Lower leg skin (tissue), 4 donors: Measurements from ENCODE around the gene SYAP1. TPM values are rescaled to one million over a fixed set of nuclear protein-coding genes. Genes with fewer than 3 reads are reported as not detected.

ENCODE experiments used
- DNase-seq, 2 donors: peaks; one replicate each; pipeline ENCODE4 v3.0.0-alpha.2; 2019; ENCODE audit warnings: low spot score in 2 of 2
- H3K4me3 ChIP-seq: fragments of 200-600 bp; sonication (generic); 2 replicates; pipeline ENCODE4 v1.5.1; 2017; ENCODE audit warnings: mild to moderate bottlenecking, low read depth; ENCODE audit not compliant: poor library complexity, severe bottlenecking
- POLR2A ChIP-seq, 2 donors: fragments of 450-650 bp; IDR thresholded peaks; one replicate each; pipeline ENCODE4 v1.6.1; 2016 to 2017; ENCODE audit warnings: antibody characterized with exemption in 2 of 2, mild to moderate bottlenecking in 1 of 2, moderate library complexity in 1 of 2
- WGBS, 2 donors: methylation state at CpG; one replicate each; pipeline ENCODE4 v1.1.5; 2018; 5-methylcytosine and 5-hydroxymethylcytosine counted together
- intact Hi-C: fragments of 100-400 bp; cut with DNase I; formaldehyde crosslinking; loops from one replicate; pipeline ENCODE4 v1.15.0; 2023; ENCODE audit warnings: low total_unique reads
- total RNA-seq, 4 donors: library from RNA; depleted of rRNA; stranded (reverse); fragments of >200 nt; gene quantifications; one replicate each; pipeline ENCODE4 v1.1.0, GENCODE V29; 2016
- TF ChIP-seq, protein P1 (sequence below), 3 donors: fragments of 450-650 bp; IDR thresholded peaks; one replicate each; pipeline ENCODE4 v1.5.1; 2016; ENCODE audit warnings: antibody characterized with exemption in 3 of 3, mild to moderate bottlenecking in 3 of 3, moderate library complexity in 2 of 3

The SYAP1 gene
- total RNA-seq, 4 donors from 2014 or later: 16.1 to 18.5 (median 16.6) TPM

DNA sequence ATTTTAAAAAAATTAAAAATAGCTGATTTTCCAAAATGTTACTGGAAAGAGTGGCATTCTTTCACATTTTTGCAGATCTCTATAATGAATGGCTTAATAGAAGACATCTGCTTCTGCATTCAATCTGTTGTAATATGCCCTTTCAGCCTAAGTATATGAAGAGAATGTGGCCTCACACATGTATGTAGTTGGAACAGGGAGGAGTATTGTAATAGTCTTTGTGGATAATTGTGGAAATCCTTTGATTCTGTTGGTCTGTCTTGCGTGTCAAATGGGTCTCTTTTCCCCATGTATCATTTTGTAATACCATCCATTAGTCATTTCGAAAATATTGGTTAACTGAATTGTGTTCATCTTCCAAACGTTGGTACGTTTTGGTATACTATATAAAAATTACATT lies 78.4 kb downstream of the SYAP1 start:
- intact Hi-C loops: no loop called here
- TF ChIP-seq POLR2A (IDR thresholded peaks at IDR 0.05): no peak
- TF ChIP-seq, protein P1, sequence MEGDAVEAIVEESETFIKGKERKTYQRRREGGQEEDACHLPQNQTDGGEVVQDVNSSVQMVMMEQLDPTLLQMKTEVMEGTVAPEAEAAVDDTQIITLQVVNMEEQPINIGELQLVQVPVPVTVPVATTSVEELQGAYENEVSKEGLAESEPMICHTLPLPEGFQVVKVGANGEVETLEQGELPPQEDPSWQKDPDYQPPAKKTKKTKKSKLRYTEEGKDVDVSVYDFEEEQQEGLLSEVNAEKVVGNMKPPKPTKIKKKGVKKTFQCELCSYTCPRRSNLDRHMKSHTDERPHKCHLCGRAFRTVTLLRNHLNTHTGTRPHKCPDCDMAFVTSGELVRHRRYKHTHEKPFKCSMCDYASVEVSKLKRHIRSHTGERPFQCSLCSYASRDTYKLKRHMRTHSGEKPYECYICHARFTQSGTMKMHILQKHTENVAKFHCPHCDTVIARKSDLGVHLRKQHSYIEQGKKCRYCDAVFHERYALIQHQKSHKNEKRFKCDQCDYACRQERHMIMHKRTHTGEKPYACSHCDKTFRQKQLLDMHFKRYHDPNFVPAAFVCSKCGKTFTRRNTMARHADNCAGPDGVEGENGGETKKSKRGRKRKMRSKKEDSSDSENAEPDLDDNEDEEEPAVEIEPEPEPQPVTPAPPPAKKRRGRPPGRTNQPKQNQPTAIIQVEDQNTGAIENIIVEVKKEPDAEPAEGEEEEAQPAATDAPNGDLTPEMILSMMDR (IDR thresholded peaks at IDR 0.05): no peak
- DNase-seq: no peak
- no peak overlapping the region for H3K4me3 ChIP-seq
- 74 to 78% methylated on average over 4 of the region's 4 CpGs for WGBS, 2 donors

DNA sequence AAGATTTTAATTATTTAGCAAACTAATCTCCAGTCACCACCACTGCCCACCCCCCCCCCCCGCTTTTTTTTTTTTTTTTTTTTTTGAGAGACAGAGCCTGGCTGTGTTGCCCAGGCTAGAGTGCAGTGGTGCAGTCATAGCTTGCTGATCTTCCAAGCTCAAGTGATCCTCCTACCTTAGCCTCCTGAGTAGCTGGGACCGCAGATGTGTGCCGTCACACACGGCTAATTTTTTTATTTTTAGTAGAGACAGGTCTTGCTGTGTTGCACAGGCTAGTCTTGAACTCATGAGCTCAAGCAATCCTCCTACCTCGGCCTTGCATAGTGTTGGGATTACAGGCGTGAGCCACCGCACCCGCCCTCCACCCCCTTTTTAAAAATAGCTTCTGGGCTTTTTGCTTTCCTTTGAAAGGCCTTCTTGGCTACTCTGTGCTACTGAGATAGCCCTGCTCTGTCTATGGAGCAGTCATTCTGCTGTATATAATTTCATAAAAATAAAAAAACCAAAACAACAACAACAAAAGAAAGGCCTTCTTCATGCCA lies 85.6 kb downstream of the SYAP1 start:
- intact Hi-C loops: no loop called here
- H3K4me3 ChIP-seq: no peak overlapping the region
- no peak for DNase-seq
- no peak for TF ChIP-seq POLR2A (IDR thresholded peaks at IDR 0.05)
- TF ChIP-seq, protein P1 (IDR thresholded peaks at IDR 0.05): no peak
- 78 to 86% methylated on average over 8 of the region's 8 CpGs for WGBS, 2 donors

DNA sequence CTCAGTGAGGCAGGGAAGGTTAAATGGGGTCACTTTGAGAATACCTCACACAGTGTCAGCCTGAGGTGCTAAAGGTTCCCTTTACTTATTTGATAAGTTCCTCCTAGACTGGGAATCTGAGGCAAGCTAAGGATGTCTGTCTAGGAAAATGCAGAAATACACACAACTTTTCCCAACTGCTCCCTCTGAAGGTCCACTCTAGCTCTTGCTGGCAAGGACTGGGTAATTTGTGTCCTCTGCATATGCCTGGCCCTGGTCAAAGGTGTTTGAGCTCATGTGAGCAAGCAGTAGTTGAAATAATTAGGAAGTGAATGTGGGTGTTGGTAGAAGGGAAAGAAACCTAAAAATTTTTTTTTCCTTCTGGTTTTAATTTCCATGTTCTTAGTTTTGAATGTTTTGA lies 88.1 kb downstream of the SYAP1 start:
- no peak for DNase-seq
- TF ChIP-seq, protein P1 (IDR thresholded peaks at IDR 0.05): no peak
- no peak for TF ChIP-seq POLR2A (IDR thresholded peaks at IDR 0.05)
- intact Hi-C loops: no loop called here
- no peak overlapping the region for H3K4me3 ChIP-seq

DNA sequence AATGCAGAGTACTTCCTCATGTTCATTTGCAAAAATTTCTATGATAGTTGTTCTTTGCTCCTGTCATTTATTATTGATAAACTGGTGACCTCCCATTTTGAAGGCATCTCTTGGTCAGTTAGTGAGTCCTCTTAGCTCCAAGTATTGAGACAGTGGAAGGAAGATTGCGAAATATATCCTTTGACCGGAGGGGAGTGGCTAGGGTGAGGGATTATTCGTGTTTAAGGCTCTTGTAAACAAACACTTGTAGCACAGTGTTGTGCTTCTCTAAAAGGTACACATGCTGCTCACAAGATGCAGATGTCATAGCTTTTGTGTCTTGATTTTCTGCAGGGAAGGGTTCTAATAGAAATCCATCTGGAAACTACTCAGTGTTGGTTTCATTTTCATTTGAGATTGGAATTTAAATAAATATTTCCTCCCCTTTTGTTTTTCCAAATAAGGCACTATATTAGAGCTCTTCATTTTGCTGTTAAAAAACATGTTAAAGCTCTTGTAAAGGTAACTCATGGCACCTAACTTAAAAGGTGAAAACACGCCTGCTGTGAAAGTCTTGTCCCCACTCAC lies 88.6 kb downstream of the SYAP1 start:
- no peak for TF ChIP-seq POLR2A (IDR thresholded peaks at IDR 0.05)
- TF ChIP-seq, protein P1 (IDR thresholded peaks at IDR 0.05): no peak
- peak in 1 of 2 donors; percentile 25 for DNase-seq

DNA sequence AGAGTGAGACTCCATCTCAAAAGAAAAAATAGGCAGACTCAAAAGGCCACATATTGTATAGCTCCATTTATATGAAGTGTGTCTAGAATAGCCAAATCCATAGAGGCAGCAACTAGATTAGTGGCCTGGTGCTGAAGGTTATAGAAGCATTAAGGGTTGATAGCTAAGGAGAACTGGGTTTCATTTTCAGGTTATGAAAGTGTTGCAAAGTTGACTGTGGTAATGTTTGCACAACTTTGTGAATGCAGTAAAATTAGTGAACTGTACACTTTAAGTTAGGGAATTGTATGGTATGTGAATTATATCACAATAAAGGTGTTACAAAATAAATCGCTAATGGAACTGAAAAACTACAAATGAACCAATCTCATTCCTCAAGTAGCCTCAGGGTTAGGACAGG lies 95.2 kb downstream of the SYAP1 start:
- H3K4me3 ChIP-seq: no peak overlapping the region
- TF ChIP-seq, protein P1 (IDR thresholded peaks at IDR 0.05): no peak
- no peak for TF ChIP-seq POLR2A (IDR thresholded peaks at IDR 0.05)
- no peak for DNase-seq
- intact Hi-C loops: no loop called here
- WGBS, 2 donors: 93 to 100% methylated on average over 1 of the region's 1 CpG

More for the DNA sequence above, 88.6 kb downstream of the SYAP1 start:
- H3K4me3 ChIP-seq: no peak overlapping the region
- WGBS, 2 donors: 35 to 51% methylated on average over 4 of the region's 4 CpGs
- intact Hi-C loops: no loop called here

Other genes with a start within 250 kb of the SYAP1 start
- not detected for gene S100G, start 69.5 kb upstream of the SYAP1 start, total RNA-seq
- gene CTPS2, start 6.9 kb upstream of the SYAP1 start, total RNA-seq: 10 to 100 TPM in 2 of 4 donors, 1 to 10 TPM in 2; 6.7 to 11.1 (median 9.3) TPM
- gene TXLNG, start 66.9 kb downstream of the SYAP1 start, total RNA-seq: 10 to 100 TPM in 1 of 4 donors, 1 to 10 TPM in 3; 7.0 to 10.8 (median 8.9) TPM
- gene RBBP7, start 150.8 kb downstream of the SYAP1 start, total RNA-seq: 10 to 100 TPM; 47.7 to 82.6 (median 59.1) TPM
- gene REPS2, start 227.0 kb downstream of the SYAP1 start, total RNA-seq: 10 to 100 TPM in 1 of 4 donors, 1 to 10 TPM in 3; 2.9 to 10.8 (median 6.7) TPM